H1 (cell line): ENCODE results near the gene MFN1. TPM values are rescaled to one million over a fixed set of nuclear protein-coding genes. Genes with fewer than 3 reads are reported as not detected.

ENCODE experiments used
- CBX5 ChIP-seq: fragments of 300-800, 300-1000 bp; sonication (generic); IDR thresholded peaks from 2 replicates; pipeline ENCODE4 v1.7.1; 2016; ENCODE audit warnings: antibody characterized with exemption, low read length, low read depth
- JUN ChIP-seq: IDR thresholded peaks from 2 replicates; pipeline ENCODE4 v1.6.1; 2011; ENCODE audit warnings: low read depth, mild to moderate bottlenecking, improper control_type of control experiment, low read length
- SIN3A ChIP-seq, 2 experiments: IDR thresholded peaks in 1 of 2; conservative IDR thresholded peaks in 1 of 2; 2 replicates each; pipeline ENCODE4 v1.6.1; 2011 to 2012; ENCODE audit warnings: low read length in 2 of 2, improper control_type of control experiment in 1 of 2, low read depth in 1 of 2, mild to moderate bottlenecking in 1 of 2
- TEAD4 ChIP-seq: IDR thresholded peaks from 2 replicates; pipeline ENCODE4 v1.6.1; 2012; ENCODE audit warnings: low read depth, low read length, inconsistent platforms, mixed read lengths
- polyA plus RNA-seq, 7 experiments: library from polyadenylated mRNA; depleted of rRNA in 3 of 7; stranded (reverse) in 5 of 7; unstranded in 2 of 7; fragments of >200 nt in 5 of 7; fragments of 200-250 nt in 2 of 7; gene quantifications; 1 replicate in 5 of 7; 2 replicates in 1 of 7; 4 replicates in 1 of 7; pipeline versions ENCODE4 v1.2.1 to v1.2.3, GENCODE V29; 2011 to 2013; ENCODE audit warnings: missing spikeins in 2 of 7, mixed read lengths in 2 of 7
- total RNA-seq: library from RNA; stranded (reverse); fragmentation: NEBNext Ultra II Directional; extraction: Animal tissue kit (Norgen Biotek cat#: 25700); gene quantifications from 2 replicates; pipeline ENCODE4 v1.2.1, GENCODE V29; 2021
- TF ChIP-seq, protein P1 (sequence below): fragments of 300-600 bp; sonication (generic); IDR thresholded peaks from 2 replicates; pipeline ENCODE4 v1.7.1; 2012; ENCODE audit warnings: low read length, moderate library complexity, mild to moderate bottlenecking, inconsistent platforms; ENCODE audit not compliant: insufficient replicate concordance

Gene MFN1
- total and polyA plus RNA-seq, 2 of the 8 experiments (the other 6 are each of a cell fraction or from before 2014, with no cell fraction given) = 9.1 to 35.6 TPM

DNA sequence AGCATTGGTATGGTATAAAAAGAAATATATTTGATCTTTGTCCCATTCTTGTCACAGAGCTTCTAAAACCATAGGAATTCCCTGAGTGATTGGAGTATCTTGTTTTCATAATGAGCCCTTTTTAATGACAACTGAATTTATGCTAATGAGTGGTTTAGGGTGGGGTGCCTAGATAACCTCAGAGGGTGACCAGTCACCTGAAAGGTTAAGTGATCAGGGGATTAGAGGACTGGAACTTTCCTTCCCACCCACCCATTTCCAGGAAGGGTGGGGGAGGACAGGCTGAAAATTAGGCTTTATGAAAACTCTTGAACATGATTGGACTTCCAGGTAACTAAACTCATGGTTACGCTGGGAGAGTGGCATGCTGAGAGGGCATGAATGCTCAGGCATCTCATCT lies 8.5 kb downstream of the MFN1 start (continued):
- TF ChIP-seq, protein P1, sequence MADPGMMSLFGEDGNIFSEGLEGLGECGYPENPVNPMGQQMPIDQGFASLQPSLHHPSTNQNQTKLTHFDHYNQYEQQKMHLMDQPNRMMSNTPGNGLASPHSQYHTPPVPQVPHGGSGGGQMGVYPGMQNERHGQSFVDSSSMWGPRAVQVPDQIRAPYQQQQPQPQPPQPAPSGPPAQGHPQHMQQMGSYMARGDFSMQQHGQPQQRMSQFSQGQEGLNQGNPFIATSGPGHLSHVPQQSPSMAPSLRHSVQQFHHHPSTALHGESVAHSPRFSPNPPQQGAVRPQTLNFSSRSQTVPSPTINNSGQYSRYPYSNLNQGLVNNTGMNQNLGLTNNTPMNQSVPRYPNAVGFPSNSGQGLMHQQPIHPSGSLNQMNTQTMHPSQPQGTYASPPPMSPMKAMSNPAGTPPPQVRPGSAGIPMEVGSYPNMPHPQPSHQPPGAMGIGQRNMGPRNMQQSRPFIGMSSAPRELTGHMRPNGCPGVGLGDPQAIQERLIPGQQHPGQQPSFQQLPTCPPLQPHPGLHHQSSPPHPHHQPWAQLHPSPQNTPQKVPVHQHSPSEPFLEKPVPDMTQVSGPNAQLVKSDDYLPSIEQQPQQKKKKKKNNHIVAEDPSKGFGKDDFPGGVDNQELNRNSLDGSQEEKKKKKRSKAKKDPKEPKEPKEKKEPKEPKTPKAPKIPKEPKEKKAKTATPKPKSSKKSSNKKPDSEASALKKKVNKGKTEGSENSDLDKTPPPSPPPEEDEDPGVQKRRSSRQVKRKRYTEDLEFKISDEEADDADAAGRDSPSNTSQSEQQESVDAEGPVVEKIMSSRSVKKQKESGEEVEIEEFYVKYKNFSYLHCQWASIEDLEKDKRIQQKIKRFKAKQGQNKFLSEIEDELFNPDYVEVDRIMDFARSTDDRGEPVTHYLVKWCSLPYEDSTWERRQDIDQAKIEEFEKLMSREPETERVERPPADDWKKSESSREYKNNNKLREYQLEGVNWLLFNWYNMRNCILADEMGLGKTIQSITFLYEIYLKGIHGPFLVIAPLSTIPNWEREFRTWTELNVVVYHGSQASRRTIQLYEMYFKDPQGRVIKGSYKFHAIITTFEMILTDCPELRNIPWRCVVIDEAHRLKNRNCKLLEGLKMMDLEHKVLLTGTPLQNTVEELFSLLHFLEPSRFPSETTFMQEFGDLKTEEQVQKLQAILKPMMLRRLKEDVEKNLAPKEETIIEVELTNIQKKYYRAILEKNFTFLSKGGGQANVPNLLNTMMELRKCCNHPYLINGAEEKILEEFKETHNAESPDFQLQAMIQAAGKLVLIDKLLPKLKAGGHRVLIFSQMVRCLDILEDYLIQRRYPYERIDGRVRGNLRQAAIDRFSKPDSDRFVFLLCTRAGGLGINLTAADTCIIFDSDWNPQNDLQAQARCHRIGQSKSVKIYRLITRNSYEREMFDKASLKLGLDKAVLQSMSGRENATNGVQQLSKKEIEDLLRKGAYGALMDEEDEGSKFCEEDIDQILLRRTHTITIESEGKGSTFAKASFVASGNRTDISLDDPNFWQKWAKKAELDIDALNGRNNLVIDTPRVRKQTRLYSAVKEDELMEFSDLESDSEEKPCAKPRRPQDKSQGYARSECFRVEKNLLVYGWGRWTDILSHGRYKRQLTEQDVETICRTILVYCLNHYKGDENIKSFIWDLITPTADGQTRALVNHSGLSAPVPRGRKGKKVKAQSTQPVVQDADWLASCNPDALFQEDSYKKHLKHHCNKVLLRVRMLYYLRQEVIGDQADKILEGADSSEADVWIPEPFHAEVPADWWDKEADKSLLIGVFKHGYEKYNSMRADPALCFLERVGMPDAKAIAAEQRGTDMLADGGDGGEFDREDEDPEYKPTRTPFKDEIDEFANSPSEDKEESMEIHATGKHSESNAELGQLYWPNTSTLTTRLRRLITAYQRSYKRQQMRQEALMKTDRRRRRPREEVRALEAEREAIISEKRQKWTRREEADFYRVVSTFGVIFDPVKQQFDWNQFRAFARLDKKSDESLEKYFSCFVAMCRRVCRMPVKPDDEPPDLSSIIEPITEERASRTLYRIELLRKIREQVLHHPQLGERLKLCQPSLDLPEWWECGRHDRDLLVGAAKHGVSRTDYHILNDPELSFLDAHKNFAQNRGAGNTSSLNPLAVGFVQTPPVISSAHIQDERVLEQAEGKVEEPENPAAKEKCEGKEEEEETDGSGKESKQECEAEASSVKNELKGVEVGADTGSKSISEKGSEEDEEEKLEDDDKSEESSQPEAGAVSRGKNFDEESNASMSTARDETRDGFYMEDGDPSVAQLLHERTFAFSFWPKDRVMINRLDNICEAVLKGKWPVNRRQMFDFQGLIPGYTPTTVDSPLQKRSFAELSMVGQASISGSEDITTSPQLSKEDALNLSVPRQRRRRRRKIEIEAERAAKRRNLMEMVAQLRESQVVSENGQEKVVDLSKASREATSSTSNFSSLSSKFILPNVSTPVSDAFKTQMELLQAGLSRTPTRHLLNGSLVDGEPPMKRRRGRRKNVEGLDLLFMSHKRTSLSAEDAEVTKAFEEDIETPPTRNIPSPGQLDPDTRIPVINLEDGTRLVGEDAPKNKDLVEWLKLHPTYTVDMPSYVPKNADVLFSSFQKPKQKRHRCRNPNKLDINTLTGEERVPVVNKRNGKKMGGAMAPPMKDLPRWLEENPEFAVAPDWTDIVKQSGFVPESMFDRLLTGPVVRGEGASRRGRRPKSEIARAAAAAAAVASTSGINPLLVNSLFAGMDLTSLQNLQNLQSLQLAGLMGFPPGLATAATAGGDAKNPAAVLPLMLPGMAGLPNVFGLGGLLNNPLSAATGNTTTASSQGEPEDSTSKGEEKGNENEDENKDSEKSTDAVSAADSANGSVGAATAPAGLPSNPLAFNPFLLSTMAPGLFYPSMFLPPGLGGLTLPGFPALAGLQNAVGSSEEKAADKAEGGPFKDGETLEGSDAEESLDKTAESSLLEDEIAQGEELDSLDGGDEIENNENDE = no peak
- no peak for TF ChIP-seq SIN3A (conservative IDR thresholded peaks at IDR 0.05 in 1 of 2, IDR thresholded peaks at IDR 0.05 in 1 of 2; ENCODE audit: low read depth in 1 of 2, low read length in 2 of 2)
- no peak for TF ChIP-seq TEAD4
- no peak for TF ChIP-seq CBX5
- TF ChIP-seq JUN = no peak
